Measurements from ENCODE around the gene RNF125. TPM values are rescaled to one million over a fixed set of nuclear protein-coding genes. Genes with fewer than 3 reads are reported as not detected.

Gene RNF125
- total RNA-seq, 1 donor from 2014 or later = 3.2 TPM

- no peak for DNase-seq (ENCODE audit: low read depth)
- no peaks in the 10 kb centered on the region for H3K27me3 ChIP-seq (ENCODE audit: control insufficient read depth, insufficient read depth, low read length)
- no peaks in the 10 kb centered on the region for H3K36me3 ChIP-seq (ENCODE audit: control insufficient read depth, insufficient read depth, low read length)
- no peak overlapping the region for H3K4me3 ChIP-seq (ENCODE audit: low read depth, low read length)
- TF ChIP-seq CTCF (IDR thresholded peaks at IDR 0.05; ENCODE audit: insufficient read depth, low read length, poor library complexity, severe bottlenecking) = no peak
Measured at GRCh38 chr18:32095192-32095899, 76.7 kb downstream of the RNF125 start.

- no peak for TF ChIP-seq CTCF (IDR thresholded peaks at IDR 0.05; ENCODE audit: insufficient read depth, low read length, poor library complexity, severe bottlenecking)
- Histone ChIP-seq H3K36me3 (ENCODE audit: control insufficient read depth, insufficient read depth, low read length) (no peaks in the 10 kb centered on the region), H3K27me3 (ENCODE audit: control insufficient read depth, insufficient read depth, low read length) (no peaks in the 10 kb centered on the region), H3K4me3 (ENCODE audit: low read depth, low read length) (no peak overlapping the region)
- no peak for DNase-seq (ENCODE audit: low read depth)
Measured at GRCh38 chr18:32095900-32096229, 77.2 kb downstream of the RNF125 start.

GRCh38 chr18:32096946-32097345 lies 78.3 kb downstream of the RNF125 start:
- no peak for DNase-seq (ENCODE audit: low read depth)
- Histone ChIP-seq H3K4me3 (ENCODE audit: low read depth, low read length) (no peak overlapping the region), H3K36me3 (ENCODE audit: control insufficient read depth, insufficient read depth, low read length) (no peaks in the 10 kb centered on the region), H3K27me3 (ENCODE audit: control insufficient read depth, insufficient read depth, low read length) (no peaks in the 10 kb centered on the region)
- TF ChIP-seq CTCF (IDR thresholded peaks at IDR 0.05; ENCODE audit: insufficient read depth, low read length, poor library complexity, severe bottlenecking) = no peak

- Histone ChIP-seq H3K4me3 (ENCODE audit: low read depth, low read length) (no peak overlapping the region), H3K36me3 (ENCODE audit: control insufficient read depth, insufficient read depth, low read length) (no peaks in the 10 kb centered on the region), H3K27me3 (ENCODE audit: control insufficient read depth, insufficient read depth, low read length) (no peaks in the 10 kb centered on the region)
- TF ChIP-seq CTCF (IDR thresholded peaks at IDR 0.05; ENCODE audit: insufficient read depth, low read length, poor library complexity, severe bottlenecking) = no peak
- no peak for DNase-seq (ENCODE audit: low read depth)
Measured at GRCh38 chr18:32104516-32104915, 85.9 kb downstream of the RNF125 start.

GRCh38 chr18:32110005-32110404 lies 91.4 kb downstream of the RNF125 start:
- no peaks in the 10 kb centered on the region for H3K27me3 ChIP-seq (ENCODE audit: control insufficient read depth, insufficient read depth, low read length)
- TF ChIP-seq CTCF (IDR thresholded peaks at IDR 0.05; ENCODE audit: insufficient read depth, low read length, poor library complexity, severe bottlenecking) = no peak
- no peak for DNase-seq (ENCODE audit: low read depth)
- no peaks in the 10 kb centered on the region for H3K36me3 ChIP-seq (ENCODE audit: control insufficient read depth, insufficient read depth, low read length)
- H3K4me3 ChIP-seq (ENCODE audit: low read depth, low read length) = no peak overlapping the region

- no peaks in the 10 kb centered on the region for H3K27me3 ChIP-seq (ENCODE audit: control insufficient read depth, insufficient read depth, low read length)
- no peaks in the 10 kb centered on the region for H3K36me3 ChIP-seq (ENCODE audit: control insufficient read depth, insufficient read depth, low read length)
- no peak for TF ChIP-seq CTCF (IDR thresholded peaks at IDR 0.05; ENCODE audit: insufficient read depth, low read length, poor library complexity, severe bottlenecking)
- no peak overlapping the region for H3K4me3 ChIP-seq (ENCODE audit: low read depth, low read length)
- no peak for DNase-seq (ENCODE audit: low read depth)
Measured at GRCh38 chr18:32111706-32112105, 93.1 kb downstream of the RNF125 start.

Data from kidney epithelial cell (primary cell).